ENCODE data around the gene TGFBR1.

The TGFBR1 gene

GRCh38 chr9:99109522-99109921 is 4.6 kb downstream of the TGFBR1 start:
- Histone ChIP-seq H3K4me3 (ENCODE audit: low read depth, low read length) (no peak overlapping the region), H3K36me3 (ENCODE audit: control insufficient read depth, insufficient read depth, low read length) (0 out of 2 replicates have a peak, but pooled peaks cover 4% of the 10 kb centered on the region), H3K27me3 (ENCODE audit: control insufficient read depth, insufficient read depth, low read length) (no peaks in the 10 kb centered on the region), H3K9me3 (ENCODE audit: control insufficient read depth, insufficient read depth, low read depth, low read length) (no peaks in the 10 kb centered on the region), H3K9ac (ENCODE audit: low read length) (no peak overlapping the region), H3K27ac (ENCODE audit: low read depth, low read length) (no peak overlapping the region), H3K4me1 (ENCODE audit: control insufficient read depth, insufficient read depth, low read length) (peaks cover 47% of the 10 kb centered on the region)

DNA sequence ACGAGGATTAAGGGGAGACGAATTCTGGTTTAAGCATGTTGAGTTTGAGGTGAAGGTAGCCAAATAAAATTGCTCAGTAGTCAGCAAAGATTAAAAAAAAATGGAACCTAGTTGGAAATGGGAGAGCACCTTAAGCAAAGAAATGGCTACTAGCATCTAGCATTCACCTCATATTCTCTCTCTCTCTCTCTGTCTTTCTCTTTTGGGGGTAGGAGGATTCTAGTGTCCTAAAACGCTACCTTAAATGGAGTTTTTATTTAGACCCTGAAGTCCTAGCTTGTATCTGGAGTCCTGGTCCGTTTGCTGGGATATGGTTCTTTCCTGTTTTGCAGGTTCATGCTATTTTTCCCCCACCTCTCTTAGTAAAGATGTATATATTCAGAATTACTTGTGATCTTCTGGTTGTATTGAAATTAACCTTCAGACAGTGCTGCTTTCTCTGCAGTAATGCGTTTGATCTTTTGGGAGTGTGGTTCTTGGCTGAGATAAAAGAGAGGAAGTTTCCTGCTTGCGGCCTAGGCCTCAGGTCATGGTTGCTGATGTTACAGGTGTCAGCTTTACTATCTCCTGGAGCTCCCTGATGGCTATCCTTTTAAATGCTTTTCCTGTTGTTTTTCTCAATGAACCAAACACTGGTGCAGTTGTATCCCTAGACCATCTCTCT is 8.0 kb downstream of the TGFBR1 start:
- H3K27ac ChIP-seq (ENCODE audit: low read depth, low read length): no peak overlapping the region
- peaks cover 38% of the 10 kb centered on the region for H3K4me1 ChIP-seq (ENCODE audit: control insufficient read depth, insufficient read depth, low read length)
- H3K27me3 ChIP-seq (ENCODE audit: control insufficient read depth, insufficient read depth, low read length): no peaks in the 10 kb centered on the region
- H3K9me3 ChIP-seq (ENCODE audit: control insufficient read depth, insufficient read depth, low read depth, low read length): no peaks in the 10 kb centered on the region
- 0 out of 2 replicates have a peak, but pooled peaks cover 4% of the 10 kb centered on the region for H3K36me3 ChIP-seq (ENCODE audit: control insufficient read depth, insufficient read depth, low read length)
- H3K4me3 ChIP-seq (ENCODE audit: low read depth, low read length): no peak overlapping the region
- no peak overlapping the region for H3K9ac ChIP-seq (ENCODE audit: low read length)

- H3K9ac ChIP-seq (ENCODE audit: low read length): no peak overlapping the region
- H3K4me3 ChIP-seq (ENCODE audit: low read depth, low read length): no peak overlapping the region
- no peaks in the 10 kb centered on the region for H3K27me3 ChIP-seq (ENCODE audit: control insufficient read depth, insufficient read depth, low read length)
- H3K9me3 ChIP-seq (ENCODE audit: control insufficient read depth, insufficient read depth, low read depth, low read length): no peaks in the 10 kb centered on the region
- no peak overlapping the region for H3K27ac ChIP-seq (ENCODE audit: low read depth, low read length)
- 0 out of 2 replicates have a peak, but pooled peaks cover 4% of the 10 kb centered on the region for H3K36me3 ChIP-seq (ENCODE audit: control insufficient read depth, insufficient read depth, low read length)
- peaks cover 36% of the 10 kb centered on the region for H3K4me1 ChIP-seq (ENCODE audit: control insufficient read depth, insufficient read depth, low read length)
Measured at GRCh38 chr9:99113414-99114048, 8.6 kb downstream of the TGFBR1 start.

DNA sequence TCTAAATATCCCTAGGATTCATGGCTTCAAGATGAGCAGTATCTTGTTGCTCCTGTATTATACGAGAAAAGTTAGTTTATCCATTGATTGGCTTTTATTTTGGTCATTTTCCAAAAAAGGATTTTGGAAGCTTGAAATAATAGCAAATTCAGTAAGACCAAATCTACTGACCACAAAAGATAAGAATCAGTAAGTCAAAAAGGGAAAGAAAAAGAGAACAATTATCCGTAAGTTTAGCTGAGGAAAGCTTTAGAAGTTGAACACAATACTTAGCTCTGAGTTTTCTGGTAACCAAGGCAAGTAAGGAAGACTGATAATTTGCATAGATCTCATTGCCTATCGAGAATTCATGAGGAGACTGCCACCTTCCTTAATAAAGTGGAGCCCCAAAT is 9.1 kb downstream of the TGFBR1 start:
- Histone ChIP-seq H3K27ac (ENCODE audit: low read depth, low read length) (no peak overlapping the region), H3K36me3 (ENCODE audit: control insufficient read depth, insufficient read depth, low read length) (0 out of 2 replicates have a peak, but pooled peaks cover 4% of the 10 kb centered on the region), H3K9me3 (ENCODE audit: control insufficient read depth, insufficient read depth, low read depth, low read length) (no peaks in the 10 kb centered on the region), H3K4me3 (ENCODE audit: low read depth, low read length) (no peak overlapping the region), H3K9ac (ENCODE audit: low read length) (no peak overlapping the region), H3K27me3 (ENCODE audit: control insufficient read depth, insufficient read depth, low read length) (no peaks in the 10 kb centered on the region), H3K4me1 (ENCODE audit: control insufficient read depth, insufficient read depth, low read length) (peaks cover 36% of the 10 kb centered on the region)

GRCh38 chr9:99114846-99115500 is 10.1 kb downstream of the TGFBR1 start:
- H3K4me1 ChIP-seq (ENCODE audit: control insufficient read depth, insufficient read depth, low read length): peaks cover 36% of the 10 kb centered on the region

GRCh38 chr9:99116003-99116411 is 11.1 kb downstream of the TGFBR1 start:
- no peak overlapping the region for H3K9ac ChIP-seq (ENCODE audit: low read length)
- H3K27me3 ChIP-seq (ENCODE audit: control insufficient read depth, insufficient read depth, low read length): no peaks in the 10 kb centered on the region
- H3K4me1 ChIP-seq (ENCODE audit: control insufficient read depth, insufficient read depth, low read length): peaks cover 36% of the 10 kb centered on the region
- H3K27ac ChIP-seq (ENCODE audit: low read depth, low read length): no peak overlapping the region
- no peaks in the 10 kb centered on the region for H3K36me3 ChIP-seq (ENCODE audit: control insufficient read depth, insufficient read depth, low read length)
- no peak overlapping the region for H3K4me3 ChIP-seq (ENCODE audit: low read depth, low read length)
- no peaks in the 10 kb centered on the region for H3K9me3 ChIP-seq (ENCODE audit: control insufficient read depth, insufficient read depth, low read depth, low read length)

More at GRCh38 chr9:99114846-99115500, 10.1 kb downstream of the TGFBR1 start:
- H3K9ac ChIP-seq (ENCODE audit: low read length): no peak overlapping the region
- H3K4me3 ChIP-seq (ENCODE audit: low read depth, low read length): no peak overlapping the region
- no peak overlapping the region for H3K27ac ChIP-seq (ENCODE audit: low read depth, low read length)
- no peaks in the 10 kb centered on the region for H3K27me3 ChIP-seq (ENCODE audit: control insufficient read depth, insufficient read depth, low read length)
- H3K36me3 ChIP-seq (ENCODE audit: control insufficient read depth, insufficient read depth, low read length): 0 out of 2 replicates have a peak, but pooled peaks cover 4% of the 10 kb centered on the region
- H3K9me3 ChIP-seq (ENCODE audit: control insufficient read depth, insufficient read depth, low read depth, low read length): no peaks in the 10 kb centered on the region

DNA sequence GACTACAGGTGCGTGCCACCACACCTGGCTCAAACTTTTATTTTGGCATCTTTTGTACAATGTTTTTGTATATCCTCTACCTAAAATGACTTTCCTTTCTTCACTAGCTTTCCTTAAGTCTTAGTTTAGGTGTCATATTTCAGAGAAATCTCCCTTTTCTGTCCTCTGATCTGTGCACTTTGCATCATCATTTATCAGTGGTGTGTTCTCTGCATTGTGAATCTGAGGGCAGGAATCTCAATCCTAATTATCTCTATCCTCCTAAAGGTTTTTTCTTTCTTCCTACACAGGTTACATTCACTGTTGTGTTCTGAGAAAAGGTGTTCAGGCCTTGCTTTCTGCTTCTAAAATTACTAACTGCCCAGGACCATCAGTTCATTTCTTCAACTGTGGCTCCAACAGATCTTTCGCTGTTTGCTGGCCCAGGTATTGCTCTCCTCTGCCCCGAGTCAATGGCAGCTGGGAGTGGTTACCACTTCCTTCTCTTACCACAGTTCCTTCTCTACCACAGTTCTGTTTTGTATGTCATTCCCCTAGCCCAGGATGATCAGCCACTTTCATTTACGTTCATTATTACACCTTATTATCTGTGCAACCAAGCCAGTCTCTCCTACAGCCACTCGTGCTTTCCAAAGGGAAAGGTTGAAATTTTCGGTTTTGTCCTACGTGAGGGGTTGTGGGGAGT is 14.0 kb downstream of the TGFBR1 start:
- Histone ChIP-seq H3K4me1 (ENCODE audit: control insufficient read depth, insufficient read depth, low read length) (peaks cover 14% of the 10 kb centered on the region), H3K27ac (ENCODE audit: low read depth, low read length) (no peak overlapping the region), H3K36me3 (ENCODE audit: control insufficient read depth, insufficient read depth, low read length) (no peaks in the 10 kb centered on the region), H3K4me3 (ENCODE audit: low read depth, low read length) (no peak overlapping the region), H3K27me3 (ENCODE audit: control insufficient read depth, insufficient read depth, low read length) (no peaks in the 10 kb centered on the region), H3K9ac (ENCODE audit: low read length) (no peak overlapping the region), H3K9me3 (ENCODE audit: control insufficient read depth, insufficient read depth, low read depth, low read length) (no peaks in the 10 kb centered on the region)

- H3K9me3 ChIP-seq (ENCODE audit: control insufficient read depth, insufficient read depth, low read depth, low read length): no peaks in the 10 kb centered on the region
- peaks cover 7% of the 10 kb centered on the region for H3K4me1 ChIP-seq (ENCODE audit: control insufficient read depth, insufficient read depth, low read length)
- no peak overlapping the region for H3K4me3 ChIP-seq (ENCODE audit: low read depth, low read length)
- H3K27me3 ChIP-seq (ENCODE audit: control insufficient read depth, insufficient read depth, low read length): no peaks in the 10 kb centered on the region
- no peak overlapping the region for H3K9ac ChIP-seq (ENCODE audit: low read length)
- no peak overlapping the region for H3K27ac ChIP-seq (ENCODE audit: low read depth, low read length)
- H3K36me3 ChIP-seq (ENCODE audit: control insufficient read depth, insufficient read depth, low read length): no peaks in the 10 kb centered on the region
Measured at GRCh38 chr9:99119976-99120655, 15.2 kb downstream of the TGFBR1 start.

DNA sequence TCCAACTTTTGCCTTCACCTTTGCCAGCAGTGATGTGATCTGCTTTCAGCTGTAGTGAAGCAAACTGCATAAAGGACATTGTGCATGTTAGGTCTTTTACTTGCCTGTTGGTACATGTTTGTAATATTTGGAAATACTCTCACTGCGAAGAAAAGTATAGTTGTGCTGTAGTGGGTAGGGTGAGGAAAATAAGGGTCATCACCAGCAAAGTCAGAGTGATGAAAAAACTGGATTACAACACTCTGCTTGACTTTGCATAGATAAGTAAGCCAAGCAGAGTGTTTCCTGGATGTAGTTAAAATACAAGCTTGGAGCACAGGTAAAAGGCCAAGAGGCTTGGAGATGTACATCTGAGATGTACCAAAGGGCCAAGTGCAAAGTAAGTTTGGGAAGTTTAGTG is 16.7 kb downstream of the TGFBR1 start:
- peaks cover 4% of the 10 kb centered on the region; the same call in 1 of the 2 replicates for H3K36me3 ChIP-seq (ENCODE audit: control insufficient read depth, insufficient read depth, low read length)
- H3K27ac ChIP-seq (ENCODE audit: low read depth, low read length): no peak overlapping the region
- no peak overlapping the region for H3K4me3 ChIP-seq (ENCODE audit: low read depth, low read length)
- no peaks in the 10 kb centered on the region for H3K27me3 ChIP-seq (ENCODE audit: control insufficient read depth, insufficient read depth, low read length)
- H3K4me1 ChIP-seq (ENCODE audit: control insufficient read depth, insufficient read depth, low read length): no peaks in the 10 kb centered on the region
- H3K9me3 ChIP-seq (ENCODE audit: control insufficient read depth, insufficient read depth, low read depth, low read length): peaks cover 8% of the 10 kb centered on the region; the same call in 1 of the 2 replicates
- H3K9ac ChIP-seq (ENCODE audit: low read length): no peak overlapping the region

DNA sequence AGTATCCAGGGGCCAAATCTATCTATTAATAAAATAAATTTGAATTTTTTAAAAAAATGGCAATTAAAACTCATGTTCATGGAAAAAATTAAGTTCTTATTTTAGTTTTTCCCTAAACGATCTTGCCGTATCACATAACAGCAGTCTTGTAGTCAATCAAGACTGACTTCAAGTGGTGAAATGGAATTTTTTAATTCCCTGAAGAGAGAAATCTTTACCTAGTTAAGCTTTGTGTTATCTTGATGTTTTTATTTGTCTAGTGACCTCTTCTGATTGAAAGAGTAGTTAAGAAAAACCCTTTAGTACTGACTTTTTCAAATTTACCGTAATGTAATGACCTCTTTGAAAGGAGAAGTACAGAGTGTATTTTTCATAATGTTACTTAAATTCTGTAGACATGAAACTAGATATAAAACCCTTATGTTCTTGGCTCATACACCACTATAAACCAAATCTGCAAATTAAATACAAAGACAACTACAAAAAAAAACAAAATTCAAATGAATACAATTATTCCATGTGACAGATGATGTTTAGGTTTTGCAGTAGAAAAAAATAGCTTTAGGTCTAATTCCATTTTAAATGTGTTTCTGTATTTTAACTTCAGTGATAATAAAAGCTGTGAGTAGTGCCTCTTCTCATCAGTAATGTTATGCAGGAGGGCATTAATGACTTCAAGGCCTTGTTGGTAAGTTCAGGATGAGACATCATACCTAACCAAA is 19.8 kb downstream of the TGFBR1 start:
- Histone ChIP-seq H3K9me3 (ENCODE audit: control insufficient read depth, insufficient read depth, low read depth, low read length) (peaks cover 14% of the 10 kb centered on the region), H3K27me3 (ENCODE audit: control insufficient read depth, insufficient read depth, low read length) (no peaks in the 10 kb centered on the region), H3K9ac (ENCODE audit: low read length) (no peak overlapping the region), H3K36me3 (ENCODE audit: control insufficient read depth, insufficient read depth, low read length) (peaks cover 4% of the 10 kb centered on the region; the same call in 1 of the 2 replicates), H3K4me3 (ENCODE audit: low read depth, low read length) (no peak overlapping the region), H3K4me1 (ENCODE audit: control insufficient read depth, insufficient read depth, low read length) (no peaks in the 10 kb centered on the region), H3K27ac (ENCODE audit: low read depth, low read length) (no peak overlapping the region)

All from HUES6 (cell line).